Transverse colon (tissue), 4 donors: ENCODE measurements around the gene AOC3. TPM values are rescaled to one million over a fixed set of nuclear protein-coding genes. Genes with fewer than 3 reads are reported as not detected.

ENCODE experiments used
- DNase-seq: peaks from one replicate; pipeline ENCODE4 v3.0.0-alpha.2; 2019
- H3K27ac ChIP-seq, 4 donors: fragments of 200-600 bp; sonication (generic); 2 replicates each; pipeline ENCODE4 v1.5.1; 2016 to 2018; ENCODE audit warnings: inconsistent platforms in 4 of 4
- H3K27me3 ChIP-seq: fragments of 200-600 bp; sonication (generic); 2 replicates; pipeline ENCODE4 v1.5.1; 2017; ENCODE audit warnings: inconsistent platforms
- H3K36me3 ChIP-seq, 4 donors: fragments of 200-600 bp; sonication (generic); 2 replicates each; pipeline ENCODE4 v1.5.1; 2017 to 2019; ENCODE audit warnings: inconsistent platforms in 4 of 4
- H3K4me1 ChIP-seq, 4 donors: fragments of 200-600 bp; sonication (generic); 2 replicates each; pipeline ENCODE4 v1.5.1; 2017 to 2020; ENCODE audit warnings: inconsistent platforms in 4 of 4
- H3K4me3 ChIP-seq, 4 donors: fragments of 200-600 bp; sonication (generic); 1 replicate in 1 of 4; 2 replicates in 3 of 4; pipeline versions ENCODE4 v1.5.1 to v1.6.1; 2017 to 2019; ENCODE audit warnings: inconsistent platforms in 4 of 4
- H3K9me3 ChIP-seq, 2 donors: fragments of 200-600 bp; sonication (generic); 2 replicates each; pipeline ENCODE4 v1.5.1; 2017 to 2019; ENCODE audit warnings: inconsistent platforms in 2 of 2
- CTCF ChIP-seq, 5 experiments: fragments of 200-600 bp in 3 of 5; fragments of 450-650 bp in 2 of 5; sonication (generic) in 3 of 5; IDR thresholded peaks; 1 replicate in 2 of 5; 2 replicates in 3 of 5; pipeline ENCODE4 v1.5.1; 2016 to 2017; ENCODE audit warnings: antibody characterized with exemption in 5 of 5, inconsistent platforms in 3 of 5, mild to moderate bottlenecking in 2 of 5, moderate library complexity in 1 of 5
- EP300 ChIP-seq: sonication (generic); formaldehyde crosslinking; IDR thresholded peaks from one replicate; pipeline ENCODE4 v1.6.1; 2017; ENCODE audit warnings: antibody characterized with exemption, low read depth
- POLR2A ChIP-seq: fragments of 450-650 bp; IDR thresholded peaks from one replicate; pipeline ENCODE4 v1.6.1; 2016; ENCODE audit warnings: antibody characterized with exemption, mild to moderate bottlenecking, moderate library complexity
- POLR2AphosphoS5 ChIP-seq, 3 donors: sonication (generic); formaldehyde crosslinking; IDR thresholded peaks; one replicate each; pipeline ENCODE4 v1.6.1; 2016; ENCODE audit warnings: antibody characterized with exemption in 3 of 3
- WGBS, 2 donors: methylation state at CpG; one replicate each; pipeline ENCODE4 v1.1.5; 2018; ENCODE audit warnings: low coverage in 1 of 2; 5-methylcytosine and 5-hydroxymethylcytosine counted together
- in situ Hi-C, 4 donors: fragments of 200-750 bp; cut with MboI; loops; one replicate each; pipeline versions ENCODE4 v1.15.0 to v1.15.1; 2017; ENCODE audit warnings: low sequenced_read_pairs in 3 of 4, low pct_ligation_motif_present in 1 of 4, low pct_unique_long_range_greater_than_20kb in 1 of 4
- intact Hi-C: fragments of 100-400 bp; cut with DNase I; formaldehyde crosslinking; loops from one replicate; pipeline ENCODE4 v1.15.1; 2023; ENCODE audit warnings: low total_unique reads
- total RNA-seq, 4 donors: library from RNA; depleted of rRNA; stranded (reverse); fragments of >200 nt; gene quantifications; one replicate each; pipeline ENCODE4 v1.1.0, GENCODE V29; 2016

AOC3 gene
- total RNA-seq, 4 donors from 2014 or later = 14.3 to 134 (median 35.2) TPM

- Histone ChIP-seq H3K27ac (no peak overlapping the region), H3K36me3 (peaks cover 0 to 40% (median 19%) of the 10 kb centered on the region in 4 donors), H3K4me1 (peaks cover 0 to 4% (median 1%) of the 10 kb centered on the region in 4 donors), H3K4me3 (no peak overlapping the region), H3K27me3 (no peaks in the 10 kb centered on the region), H3K9me3 (no peaks in the 10 kb centered on the region)
- intact Hi-C loops = loop anchor here (5.0 kb wide), 1 partner anchor 95 kb away; no protein-coding TSS in a partner anchor
- in situ Hi-C loops = loop anchor here (10.0 to 25.0 kb wide), 4 partner anchors 83 to 470 kb away; no protein-coding TSS in a partner anchor
- WGBS, 2 donors = 76 to 79% methylated on average over 6 to 11 of the region's 11 CpGs
- DNase-seq = no peak
- TF ChIP-seq POLR2A (no peak), POLR2AphosphoS5 (IDR thresholded peaks at IDR 0.05) (no peak), EP300 (no peak), CTCF (IDR thresholded peaks at IDR 0.05) (no peak)
Observed at GRCh38 chr17:42841975-42842685, 8.9 kb upstream of the AOC3 start.

- TF ChIP-seq POLR2A (no peak), CTCF (IDR thresholded peaks at IDR 0.05) (peak; percentile 89 to 94 (median 92))
- no peak overlapping the region for H3K4me3 ChIP-seq
- 43 to 51% methylated on average over 3 to 6 of the region's 6 CpGs for WGBS, 2 donors
- peak overlapping the region in 1 of 4 donors; percentile 46 for H3K27ac ChIP-seq
- in situ Hi-C loops = loop anchor here (10.0 to 25.0 kb wide), 4 partner anchors 81 to 469 kb away; no protein-coding TSS in a partner anchor
- intact Hi-C loops = loop anchor here (5.0 kb wide), 1 partner anchor 94 kb away; no protein-coding TSS in a partner anchor
- no peaks in the 10 kb centered on the region for H3K9me3 ChIP-seq
- peaks cover 0 to 4% (median 1%) of the 10 kb centered on the region in 4 donors for H3K4me1 ChIP-seq
- H3K36me3 ChIP-seq = peaks cover 0 to 28% (median 14%) of the 10 kb centered on the region in 4 donors
- H3K27me3 ChIP-seq = peaks cover 1% of the 10 kb centered on the region
- no peak for DNase-seq
Observed at GRCh38 chr17:42843358-42843934, 7.6 kb upstream of the AOC3 start.

DNA sequence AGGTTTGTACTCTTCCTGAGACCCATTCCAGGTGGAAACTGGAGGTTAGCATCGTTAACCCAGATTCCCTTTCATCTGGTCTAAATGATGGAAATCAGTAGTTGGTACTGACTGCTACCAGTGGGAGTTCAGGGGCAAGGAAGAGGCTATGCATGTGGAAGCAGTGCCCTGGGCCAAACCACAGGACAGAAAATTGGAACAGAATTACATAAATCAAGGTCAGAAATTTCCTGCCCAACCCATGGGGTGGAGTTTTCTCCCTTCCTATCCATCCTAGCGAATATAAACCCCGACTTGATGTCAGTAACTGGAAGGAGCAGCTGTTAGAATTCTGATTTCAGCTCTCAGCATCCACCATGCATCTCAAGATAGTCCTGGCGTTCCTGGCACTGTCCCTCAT, 6.7 kb upstream of the AOC3 start, which contains the start of gene AOC2:
Gene AOC2 (plus strand): TSS at position 310 of the 400 bp plus-strand sequence. CDS start 47 bp downstream, at position 357.
- H3K4me3 ChIP-seq = no peak within 1 kb of the TSS
- in situ Hi-C loops (loop anchor here (10.0 to 25.0 kb wide), 4 partner anchors 81 to 468 kb away; no protein-coding TSS in a partner anchor), intact Hi-C loops (loop anchor here (5.0 kb wide), 1 partner anchor 93 kb away; no protein-coding TSS in a partner anchor)
- peaks cover 10% of the 10 kb centered on the region for H3K27me3 ChIP-seq
- TF ChIP-seq POLR2A (no peak), EP300 (no peak)
- no peak for DNase-seq
- peaks cover 0 to 19% (median 10%) of the 10 kb centered on the region in 4 donors for H3K36me3 ChIP-seq
- H3K27ac ChIP-seq = peak within 1 kb of the TSS in 1 of 4 donors; percentile 46
- whole genome bisulfite sequencing, 2 donors = 88 to 100% methylated on average over 2 to 4 of the region's 4 CpGs
- H3K4me1 ChIP-seq = peaks cover 0 to 4% (median 1%) of the 10 kb centered on the region in 4 donors
- H3K9me3 ChIP-seq = no peaks in the 10 kb centered on the region

DNA sequence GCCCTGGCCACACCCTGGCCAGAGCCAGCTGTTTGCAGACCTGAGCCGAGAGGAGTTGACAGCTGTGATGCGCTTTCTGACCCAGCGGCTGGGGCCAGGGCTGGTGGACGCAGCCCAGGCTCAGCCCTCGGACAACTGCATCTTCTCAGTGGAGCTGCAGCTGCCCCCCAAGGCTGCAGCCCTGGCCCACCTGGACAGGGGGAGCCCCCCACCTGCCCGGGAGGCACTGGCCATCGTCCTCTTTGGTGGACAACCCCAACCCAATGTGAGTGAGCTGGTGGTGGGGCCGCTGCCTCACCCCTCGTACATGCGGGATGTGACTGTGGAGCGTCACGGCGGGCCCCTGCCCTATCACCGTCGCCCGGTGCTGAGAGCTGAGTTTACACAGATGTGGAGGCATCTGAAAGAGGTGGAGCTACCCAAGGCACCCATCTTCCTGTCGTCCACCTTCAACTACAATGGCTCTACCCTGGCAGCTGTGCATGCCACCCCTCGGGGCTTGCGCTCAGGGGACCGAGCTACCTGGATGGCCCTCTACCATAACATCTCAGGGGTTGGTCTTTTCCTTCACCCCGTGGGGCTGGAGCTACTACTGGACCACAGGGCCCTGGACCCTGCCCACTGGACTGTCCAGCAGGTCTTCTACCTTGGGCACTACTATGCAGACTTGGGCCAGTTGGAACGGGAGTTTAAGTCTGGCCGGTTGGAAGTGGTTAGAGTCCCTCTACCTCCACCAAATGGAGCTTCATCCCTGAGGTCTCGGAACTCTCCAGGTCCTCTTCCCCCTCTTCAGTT, 6.0 kb upstream of the AOC3 start:
- in situ Hi-C loops = loop anchor here (10.0 to 25.0 kb wide), 4 partner anchors 80 to 467 kb away; no protein-coding TSS in a partner anchor
- Histone ChIP-seq H3K4me3 (no peak overlapping the region), H3K27ac (no peak overlapping the region), H3K4me1 (peaks cover 5 to 9% (median 7%) of the 10 kb centered on the region in 4 donors), H3K9me3 (no peaks in the 10 kb centered on the region), H3K27me3 (peaks cover 14% of the 10 kb centered on the region), H3K36me3 (peaks cover 0 to 13% (median 6%) of the 10 kb centered on the region in 4 donors)
- DNase-seq = no peak
- WGBS, 2 donors = 91% methylated on average over 22 of the region's 24 CpGs; no CpG with 5 or more reads in 1 of the 2 donors
- intact Hi-C loops = loop anchor here (5.0 kb wide), 1 partner anchor 92 kb away; no protein-coding TSS in a partner anchor
- no peak for TF ChIP-seq POLR2A
